CD8-positive, alpha-beta memory T cell (primary cell): ENCODE results near the gene PWWP2B. TPM values are rescaled to one million over a fixed set of nuclear protein-coding genes. Genes with fewer than 3 reads are reported as not detected.

Experiments
- CTCF ChIA-PET: fragments of 350-600 bp; sonication (Branson Sonifier 250); formaldehyde crosslinking; loops from one replicate; lab custom pipeline; 2021; ENCODE audit warnings: antibody characterized with exemption; lab: Charles Lee
- POLR2A ChIA-PET: fragments of 350-600 bp; sonication (Branson Sonifier 250); formaldehyde crosslinking; loops from one replicate; lab custom pipeline; 2021; ENCODE audit warnings: antibody characterized with exemption; lab: Charles Lee
- DNase-seq, 5 donors: peaks; one replicate each; pipeline versions ENCODE4 v3.0.0 to v3.0.0-alpha.2; 2020 to 2022; ENCODE audit warnings: mixed read lengths in 1 of 5
- H3K27ac ChIP-seq: one replicate; pipeline ENCODE4 v1.7.0; 2013; ENCODE audit warnings: low read depth, mild to moderate bottlenecking, low read length, moderate library complexity
- H3K27me3 ChIP-seq: 2 replicates; pipeline ENCODE4 v1.7.0; 2013; ENCODE audit warnings: low read length, mild to moderate bottlenecking; ENCODE audit not compliant: insufficient read depth, poor library complexity, severe bottlenecking
- H3K36me3 ChIP-seq: 2 replicates; pipeline ENCODE4 v1.7.0; 2013; ENCODE audit warnings: mild to moderate bottlenecking, low read length, moderate library complexity; ENCODE audit not compliant: insufficient read depth
- H3K4me1 ChIP-seq: 2 replicates; pipeline ENCODE4 v1.7.0; 2013; ENCODE audit warnings: mild to moderate bottlenecking, low read length, moderate library complexity; ENCODE audit not compliant: insufficient read depth
- H3K4me3 ChIP-seq: 2 replicates; pipeline ENCODE4 v1.7.0; 2013; ENCODE audit warnings: mild to moderate bottlenecking, low read length
- H3K9me3 ChIP-seq: 2 replicates; pipeline ENCODE4 v1.7.0; 2013; ENCODE audit warnings: mild to moderate bottlenecking, low read length
- H3K27ac Mint-ChIP-seq, 8 donors: one replicate each; pipeline ENCODE4 v1.8.0; 2020 to 2021; ENCODE audit warnings: mixed read lengths in 8 of 8, mild to moderate bottlenecking in 6 of 8, inconsistent platforms in 3 of 8, moderate library complexity in 3 of 8
- H3K27me3 Mint-ChIP-seq, 2 donors: one replicate each; pipeline ENCODE4 v1.8.0; 2020 to 2021; ENCODE audit warnings: mixed read lengths in 2 of 2, mild to moderate bottlenecking in 1 of 2, moderate library complexity in 1 of 2
- H3K36me3 Mint-ChIP-seq, 3 donors: one replicate each; pipeline ENCODE4 v1.8.0; 2020 to 2021; ENCODE audit warnings: mixed read lengths in 3 of 3, inconsistent platforms in 1 of 3, mild to moderate bottlenecking in 1 of 3
- H3K4me1 Mint-ChIP-seq, 3 donors: one replicate each; pipeline ENCODE4 v1.8.0; 2020 to 2021; ENCODE audit warnings: mixed read lengths in 3 of 3, inconsistent platforms in 1 of 3, mild to moderate bottlenecking in 1 of 3
- H3K4me3 Mint-ChIP-seq, 7 donors: one replicate each; pipeline ENCODE4 v1.8.0; 2020 to 2021; ENCODE audit warnings: mixed read lengths in 7 of 7, mild to moderate bottlenecking in 6 of 7, moderate library complexity in 4 of 7, inconsistent platforms in 2 of 7
- H3K9me3 Mint-ChIP-seq, 5 donors: one replicate each; pipeline ENCODE4 v1.8.0; 2020 to 2022; ENCODE audit warnings: mixed read lengths in 5 of 5, mild to moderate bottlenecking in 3 of 5, moderate library complexity in 2 of 5, inconsistent platforms in 1 of 5
- polyA plus RNA-seq: library from polyadenylated mRNA; unstranded; fragments of 300-500 nt; fragmentation: Illumina TruSeq; gene quantifications from one replicate; pipeline ENCODE4 v1.2.3, GENCODE V29; 2021
- total RNA-seq, 2 experiments: library from RNA; stranded (reverse); gene quantifications; one replicate each; pipeline ENCODE4 v1.2.3, GENCODE V29; 2021

The PWWP2B gene
- total and polyA plus RNA-seq, 3 experiments from 2014 or later, result 3.1 to 4.4 (median 3.7) TPM

- H3K27me3 Mint-ChIP-seq, result no peaks in the 10 kb centered on the region
- H3K9me3 Mint-ChIP-seq, result no peaks in the 10 kb centered on the region
- peak overlapping the region in 3 of 8 donors; percentile 46 to 69 (median 56) for H3K27ac Mint-ChIP-seq
- peaks cover 13 to 21% (median 13%) of the 10 kb centered on the region in 3 donors for H3K4me1 Mint-ChIP-seq
- Histone ChIP-seq H3K9me3 (no peaks in the 10 kb centered on the region), H3K27me3 (no peaks in the 10 kb centered on the region), H3K27ac (no peak overlapping the region), H3K4me1 (peaks cover 19% of the 10 kb centered on the region), H3K36me3 (no peaks in the 10 kb centered on the region), H3K4me3 (no peak overlapping the region)
- no peak for DNase-seq
- H3K36me3 Mint-ChIP-seq, result no peaks in the 10 kb centered on the region
- CTCF ChIA-PET, result interaction anchor here (0.8 kb wide), 2 partner anchors 13 to 18 kb away, joined by 3 read pairs; no protein-coding TSS in a partner anchor
- POLR2A ChIA-PET, result no interaction called here
- no peak overlapping the region for H3K4me3 Mint-ChIP-seq
Observed at GRCh38 chr10:132440791-132441565, 44.0 kb downstream of the PWWP2B start.

- Histone ChIP-seq H3K4me3 (no peak overlapping the region), H3K4me1 (peaks cover 29% of the 10 kb centered on the region), H3K27ac (no peak overlapping the region), H3K27me3 (no peaks in the 10 kb centered on the region), H3K9me3 (no peaks in the 10 kb centered on the region), H3K36me3 (no peaks in the 10 kb centered on the region)
- no peaks in the 10 kb centered on the region for H3K27me3 Mint-ChIP-seq
- peaks cover 14 to 31% (median 21%) of the 10 kb centered on the region in 3 donors for H3K4me1 Mint-ChIP-seq
- POLR2A ChIA-PET, result no interaction called here
- CTCF ChIA-PET, result interaction anchor here (0.8 to 2.0 kb wide), 3 partner anchors 12 to 19 kb away, joined by 3 to 4 read pairs (median 3); no protein-coding TSS in a partner anchor
- peak overlapping the region in 4 of 8 donors; percentile 62 to 80 (median 73) for H3K27ac Mint-ChIP-seq
- no peaks in the 10 kb centered on the region for H3K9me3 Mint-ChIP-seq
- H3K4me3 Mint-ChIP-seq, result peak overlapping the region in 1 of 7 donors; percentile 35
- no peaks in the 10 kb centered on the region for H3K36me3 Mint-ChIP-seq
- no peak for DNase-seq
Observed at GRCh38 chr10:132441818-132442524, 45.0 kb downstream of the PWWP2B start.

DNA sequence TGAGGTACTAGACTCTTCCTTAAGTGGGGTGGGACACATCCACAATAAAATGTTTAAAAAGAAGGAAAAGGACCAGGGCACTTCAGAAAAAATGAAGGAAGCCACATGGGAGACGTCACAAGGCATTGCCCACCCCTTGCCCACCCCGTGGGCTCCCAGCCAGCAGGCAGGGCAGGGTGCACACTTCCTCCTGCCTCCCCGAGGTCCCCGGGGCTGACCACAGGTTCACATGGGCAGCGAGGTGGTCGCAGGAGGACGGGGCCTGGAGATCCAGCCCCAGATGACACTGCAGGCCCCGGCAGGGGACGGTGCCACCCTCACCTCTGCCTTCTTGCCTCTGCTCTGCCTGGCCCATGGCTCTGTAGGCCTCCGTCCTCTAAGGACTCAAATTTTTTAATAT, 45.6 kb downstream of the PWWP2B start:
- DNase-seq, result no peak
- peaks cover 17 to 37% (median 25%) of the 10 kb centered on the region in 3 donors for H3K4me1 Mint-ChIP-seq
- H3K27ac Mint-ChIP-seq, result no peak overlapping the region
- no peaks in the 10 kb centered on the region for H3K27me3 Mint-ChIP-seq
- Histone ChIP-seq H3K4me3 (no peak overlapping the region), H3K36me3 (no peaks in the 10 kb centered on the region), H3K27ac (no peak overlapping the region), H3K27me3 (no peaks in the 10 kb centered on the region), H3K9me3 (no peaks in the 10 kb centered on the region), H3K4me1 (peaks cover 36% of the 10 kb centered on the region)
- H3K9me3 Mint-ChIP-seq, result no peaks in the 10 kb centered on the region
- POLR2A ChIA-PET, result no interaction called here
- no peak overlapping the region for H3K4me3 Mint-ChIP-seq
- H3K36me3 Mint-ChIP-seq, result no peaks in the 10 kb centered on the region
- CTCF ChIA-PET, result interaction anchor here (0.8 to 2.0 kb wide), 6 partner anchors 8 to 92 kb away, joined by 3 to 4 read pairs (median 4); no protein-coding TSS in a partner anchor

DNA sequence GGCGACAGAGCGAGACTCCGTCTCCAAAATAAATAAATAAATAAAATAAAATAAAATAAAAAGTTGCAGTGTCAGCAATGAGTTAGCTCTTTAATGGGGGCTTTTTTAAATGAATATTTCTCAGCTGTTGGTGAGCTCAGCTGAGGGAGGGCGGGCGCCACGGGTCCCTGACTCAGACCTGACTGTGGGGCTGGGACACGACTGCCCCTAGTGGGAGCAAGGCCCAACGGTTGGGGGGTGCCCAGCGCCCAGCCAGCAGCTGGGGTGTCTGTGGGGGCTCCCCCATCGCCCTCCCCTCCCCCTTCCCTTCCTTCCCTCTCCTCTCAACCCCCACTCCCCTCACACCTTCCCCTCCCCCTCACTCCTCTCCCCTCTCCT, 46.6 kb downstream of the PWWP2B start:
- H3K36me3 Mint-ChIP-seq, result no peaks in the 10 kb centered on the region
- no peaks in the 10 kb centered on the region for H3K27me3 ChIP-seq
- POLR2A ChIA-PET, result no interaction called here
- no peaks in the 10 kb centered on the region for H3K9me3 Mint-ChIP-seq
- H3K4me1 ChIP-seq, result peaks cover 43% of the 10 kb centered on the region
- no peak overlapping the region for H3K27ac ChIP-seq
- CTCF ChIA-PET, result interaction anchor here (0.8 to 2.0 kb wide), 12 partner anchors 9 to 258 kb away, joined by 3 to 6 read pairs (median 4); no protein-coding TSS in a partner anchor
- H3K4me1 Mint-ChIP-seq, result peaks cover 23 to 45% (median 32%) of the 10 kb centered on the region in 3 donors
- H3K4me3 ChIP-seq, result no peak overlapping the region
- H3K4me3 Mint-ChIP-seq, result no peak overlapping the region
- no peaks in the 10 kb centered on the region for H3K9me3 ChIP-seq
- H3K27me3 Mint-ChIP-seq, result no peaks in the 10 kb centered on the region
- H3K27ac Mint-ChIP-seq, result peak overlapping the region in 5 of 8 donors; percentile 5 to 73 (median 55)
- H3K36me3 ChIP-seq, result no peaks in the 10 kb centered on the region
- peak; percentile 58 to 84 (median 64) for DNase-seq

GRCh38 chr10:132443983-132444876, 47.2 kb downstream of the PWWP2B start:
- no peak overlapping the region for H3K4me3 Mint-ChIP-seq
- H3K27me3 Mint-ChIP-seq, result no peaks in the 10 kb centered on the region
- DNase-seq, result no peak
- H3K27ac Mint-ChIP-seq, result peak overlapping the region in 5 of 8 donors; percentile 53 to 87 (median 82)
- Histone ChIP-seq H3K36me3 (no peaks in the 10 kb centered on the region), H3K27me3 (no peaks in the 10 kb centered on the region), H3K27ac (no peak overlapping the region), H3K9me3 (no peaks in the 10 kb centered on the region), H3K4me1 (peaks cover 43% of the 10 kb centered on the region), H3K4me3 (no peak overlapping the region)
- H3K4me1 Mint-ChIP-seq, result peaks cover 23 to 45% (median 32%) of the 10 kb centered on the region in 3 donors
- ChIA-PET POLR2A (interaction anchor here (0.6 kb wide), 1 partner anchor 40 kb away, joined by 3 read pairs; no protein-coding TSS in a partner anchor), CTCF (interaction anchor here (0.8 to 2.0 kb wide), 11 partner anchors 10 to 259 kb away, joined by 3 to 6 read pairs (median 3); no protein-coding TSS in a partner anchor)
- H3K9me3 Mint-ChIP-seq, result no peaks in the 10 kb centered on the region
- H3K36me3 Mint-ChIP-seq, result no peaks in the 10 kb centered on the region

GRCh38 chr10:132444877-132445351, 47.9 kb downstream of the PWWP2B start:
- Mint-ChIP-seq H3K27me3 (no peaks in the 10 kb centered on the region), H3K4me1 (peaks cover 23 to 51% (median 32%) of the 10 kb centered on the region in 3 donors), H3K9me3 (no peaks in the 10 kb centered on the region), H3K36me3 (no peaks in the 10 kb centered on the region), H3K27ac (peak overlapping the region; percentile 5 to 94 (median 88)), H3K4me3 (peak overlapping the region in 1 of 7 donors; percentile 4)
- CTCF ChIA-PET, result interaction anchor here (1.2 kb wide), 1 partner anchor 57 kb away, joined by 3 read pairs; no protein-coding TSS in a partner anchor
- Histone ChIP-seq H3K27me3 (no peaks in the 10 kb centered on the region), H3K4me1 (peaks cover 43% of the 10 kb centered on the region), H3K36me3 (no peaks in the 10 kb centered on the region), H3K9me3 (no peaks in the 10 kb centered on the region), H3K4me3 (no peak overlapping the region), H3K27ac (no peak overlapping the region)
- no peak for DNase-seq
- POLR2A ChIA-PET, result interaction anchor here (0.6 kb wide), 1 partner anchor 41 kb away, joined by 3 read pairs; no protein-coding TSS in a partner anchor
